ENCODE data around the gene PDGFC. TPM values are rescaled to one million over a fixed set of nuclear protein-coding genes. Genes with fewer than 3 reads are reported as not detected.

The PDGFC gene, protein sequence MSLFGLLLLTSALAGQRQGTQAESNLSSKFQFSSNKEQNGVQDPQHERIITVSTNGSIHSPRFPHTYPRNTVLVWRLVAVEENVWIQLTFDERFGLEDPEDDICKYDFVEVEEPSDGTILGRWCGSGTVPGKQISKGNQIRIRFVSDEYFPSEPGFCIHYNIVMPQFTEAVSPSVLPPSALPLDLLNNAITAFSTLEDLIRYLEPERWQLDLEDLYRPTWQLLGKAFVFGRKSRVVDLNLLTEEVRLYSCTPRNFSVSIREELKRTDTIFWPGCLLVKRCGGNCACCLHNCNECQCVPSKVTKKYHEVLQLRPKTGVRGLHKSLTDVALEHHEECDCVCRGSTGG
- 0.97 and 77.0 TPM in 2 replicates for total RNA-seq

DNA sequence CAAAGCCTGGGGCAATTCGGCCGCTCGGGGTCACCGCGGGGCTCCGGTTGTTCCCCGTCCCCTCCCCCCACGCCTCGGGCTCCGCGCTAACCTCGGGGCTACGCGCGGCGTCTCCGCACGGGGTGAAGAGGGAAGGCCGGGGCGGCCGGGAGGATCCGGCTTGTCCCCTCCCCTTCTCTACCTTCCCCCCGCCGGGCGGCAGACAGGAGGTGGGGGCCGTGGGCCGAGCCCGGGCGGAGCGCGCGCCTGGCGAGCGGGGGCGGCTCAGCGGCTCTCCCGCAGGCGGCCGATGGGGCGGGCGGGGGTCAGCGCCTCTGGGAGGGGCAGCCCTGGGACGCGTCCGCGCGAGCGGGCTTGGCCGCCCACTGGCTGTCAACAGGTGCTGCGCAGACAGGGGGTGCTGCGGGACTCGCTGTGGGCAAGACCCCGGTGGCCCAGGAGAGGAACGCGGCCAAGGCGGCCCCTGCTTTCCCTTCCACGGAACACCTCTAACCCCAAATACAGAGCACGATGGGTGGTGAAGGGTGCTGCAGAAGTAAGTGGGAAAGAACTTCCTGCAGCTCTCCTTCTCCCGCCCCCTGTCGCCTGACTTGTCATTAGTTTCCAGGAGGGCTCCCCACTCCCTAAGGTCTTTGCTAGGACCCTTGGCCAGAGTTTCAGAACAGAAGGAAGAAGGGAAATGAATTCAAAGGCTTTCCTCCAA is at the start of gene PDGFC:
Gene PDGFC, minus strand, starts transcription at position 124 of the 703 bp plus-strand sequence. CDS start 896 bp downstream, outside the sequence.

Other genes with a start within 250 kb of the PDGFC start
- gene GLRB, start 104.4 kb upstream of the PDGFC start, total RNA-seq = 0.16 and 42.8 TPM in 2 replicates
- gene GRIA2, start 248.9 kb upstream of the PDGFC start, total RNA-seq = not detected in 2 replicates

Measured in bladder microvascular endothelial cell (primary cell).